GM15510 (cell line): ENCODE measurements around the gene RAB11FIP3.

Experiments used
- POLR2A ChIP-seq: IDR thresholded peaks from 3 replicates; pipeline ENCODE4 v1.6.1; 2011; ENCODE audit warnings: borderline replicate concordance; ENCODE audit not compliant: insufficient read length; ENCODE audit errors: extremely low read depth

RAB11FIP3 gene

DNA sequence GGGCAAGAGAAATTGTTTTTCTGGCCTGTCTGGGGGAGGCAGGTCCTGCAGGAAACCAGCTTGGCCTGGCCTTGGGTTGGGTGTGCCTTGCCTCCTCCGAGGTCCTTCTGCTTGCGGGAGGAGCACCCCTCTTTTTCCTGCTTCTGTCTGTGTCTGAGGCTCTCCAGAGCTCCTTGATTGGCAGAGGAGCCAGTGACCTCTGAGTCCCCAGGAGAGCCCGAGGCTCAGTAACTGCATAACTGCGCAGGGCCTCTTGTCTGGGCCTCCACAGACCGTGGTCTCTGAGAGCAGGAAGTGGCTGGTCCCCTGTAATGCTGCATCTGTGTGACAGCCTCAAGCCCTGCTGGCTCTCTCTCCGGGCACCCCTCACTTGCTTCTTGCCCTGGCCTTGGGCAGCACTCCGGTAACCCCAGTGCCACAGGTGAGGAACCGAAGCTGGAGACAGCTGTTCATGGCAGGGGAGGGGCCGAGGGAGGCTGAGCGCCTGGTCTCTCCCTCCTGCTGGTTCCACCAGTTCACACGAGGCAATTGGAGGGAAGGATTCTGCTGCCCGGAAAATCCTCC is 103.6 kb downstream of the RAB11FIP3 start:
- TF ChIP-seq POLR2A, result no peak

- no peak for TF ChIP-seq POLR2A
Measured at GRCh38 chr16:530111-530817, 104.8 kb downstream of the RAB11FIP3 start.

DNA sequence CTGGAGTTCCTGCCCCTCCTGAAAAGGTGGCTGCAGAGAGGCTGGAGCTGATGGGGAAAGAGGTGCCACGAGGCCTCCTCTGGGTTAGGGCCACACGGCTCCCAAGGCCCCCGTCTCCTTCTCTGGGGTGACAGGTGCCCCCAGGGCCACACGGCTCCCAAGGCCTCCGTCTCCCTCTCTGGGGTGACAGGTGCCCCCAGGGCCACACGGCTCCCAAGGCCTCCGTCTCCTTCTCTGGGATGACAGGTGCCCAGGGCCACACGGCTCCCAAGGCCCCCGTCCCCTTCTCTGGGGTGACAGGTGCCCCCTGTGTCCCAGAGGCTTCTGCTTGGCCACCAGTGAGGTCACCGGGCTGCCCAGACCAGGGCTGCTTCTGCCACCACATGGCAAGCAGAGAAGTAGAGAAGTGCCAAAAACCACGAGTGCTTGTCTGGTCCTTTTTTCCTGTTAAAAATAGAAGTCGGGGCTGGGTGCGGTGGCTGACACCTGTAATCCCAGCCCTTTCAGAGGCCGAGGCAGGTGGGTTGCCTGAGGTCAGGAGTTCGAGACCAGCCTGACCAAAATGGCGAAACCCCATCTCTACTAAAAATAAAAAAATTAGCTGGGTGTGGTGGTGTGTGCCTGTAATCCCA is 106.2 kb downstream of the RAB11FIP3 start:
- TF ChIP-seq POLR2A, result no peak

DNA sequence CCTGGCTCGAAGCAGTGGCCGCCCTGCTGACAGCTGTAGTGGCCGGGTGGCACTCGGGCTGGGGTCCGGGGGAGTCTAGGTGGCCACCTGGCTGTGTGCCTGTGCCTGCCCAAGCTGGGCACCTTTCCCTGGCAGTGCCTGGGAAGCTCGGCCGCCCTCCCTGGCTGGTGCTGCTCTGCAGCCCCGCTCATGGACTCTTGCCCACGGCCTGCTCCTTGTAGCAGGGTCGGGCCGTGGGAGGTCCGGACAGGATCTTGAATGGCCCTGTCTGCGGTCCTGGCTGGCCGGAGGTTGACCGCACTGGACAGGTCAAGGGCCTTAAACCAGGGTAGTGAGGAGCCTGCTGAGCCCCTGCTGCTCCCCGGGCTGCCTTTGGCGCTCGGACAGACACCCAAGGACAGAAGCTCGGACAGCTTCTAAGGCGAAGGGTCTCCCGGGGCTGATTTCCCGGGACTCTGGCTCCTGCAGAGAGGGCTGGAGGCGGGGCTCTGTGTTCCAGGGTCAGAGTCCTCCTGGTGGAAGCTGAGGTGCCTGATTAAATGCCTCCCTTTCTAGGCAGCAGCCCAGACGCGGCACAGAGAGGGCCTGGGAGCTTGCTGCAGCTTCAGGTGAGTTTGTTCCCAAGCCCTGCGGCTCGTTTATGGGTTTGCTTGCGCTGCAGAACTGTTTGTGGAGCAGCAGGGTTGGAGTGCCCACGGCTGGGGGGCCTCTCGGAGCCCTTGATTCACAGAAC is 108.1 kb downstream of the RAB11FIP3 start:
- no peak for TF ChIP-seq POLR2A

DNA sequence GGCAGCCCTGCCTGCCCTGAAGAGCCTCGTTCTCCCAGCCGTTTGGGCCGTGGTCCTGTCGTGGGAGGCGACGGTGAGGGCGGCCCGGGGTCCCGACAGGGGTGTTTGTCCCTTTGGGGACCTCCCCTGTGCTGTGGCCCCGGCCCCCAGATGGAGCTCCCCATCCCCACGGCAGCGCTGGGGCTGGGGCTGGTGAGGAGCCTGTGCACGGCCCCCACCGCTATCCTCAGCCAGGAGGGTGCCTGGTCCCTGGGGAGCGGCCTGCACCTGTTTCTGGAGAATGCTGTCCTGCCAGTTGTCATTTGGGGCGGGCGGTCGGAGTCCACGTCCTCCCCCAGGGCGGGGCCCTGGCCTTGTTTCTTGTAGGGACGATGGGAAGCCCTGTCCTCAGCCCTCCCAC is 108.7 kb downstream of the RAB11FIP3 start:
- no peak for TF ChIP-seq POLR2A

DNA sequence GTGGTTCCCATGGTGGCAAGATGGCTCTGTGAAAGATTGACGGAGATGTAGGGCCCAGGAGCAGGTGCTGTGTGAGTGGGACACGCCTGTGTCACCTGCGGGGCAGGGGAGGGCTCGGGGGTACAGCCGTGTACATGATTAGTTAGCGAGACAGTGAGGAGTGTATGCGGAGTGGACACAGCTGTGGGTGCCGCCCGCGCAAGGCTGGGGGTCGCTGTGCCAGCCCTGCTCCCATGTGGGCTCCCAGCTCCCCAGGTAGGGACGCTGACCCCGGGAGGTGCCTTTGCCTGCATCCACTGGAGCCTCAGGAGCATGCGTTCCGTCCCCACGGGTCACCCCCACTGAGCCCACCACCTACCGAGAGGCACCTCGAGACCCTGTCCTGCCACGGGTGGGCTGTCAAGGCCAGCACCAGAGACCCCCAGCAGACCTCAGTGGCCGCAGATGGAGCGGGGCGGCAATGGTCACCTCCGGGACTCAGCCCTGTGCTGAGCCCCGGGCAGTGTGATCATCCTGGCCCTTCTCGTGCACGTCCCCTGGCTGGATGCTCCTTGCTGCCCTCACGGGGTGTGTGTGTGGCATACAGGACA is 109.5 kb downstream of the RAB11FIP3 start:
- TF ChIP-seq POLR2A, result no peak

DNA sequence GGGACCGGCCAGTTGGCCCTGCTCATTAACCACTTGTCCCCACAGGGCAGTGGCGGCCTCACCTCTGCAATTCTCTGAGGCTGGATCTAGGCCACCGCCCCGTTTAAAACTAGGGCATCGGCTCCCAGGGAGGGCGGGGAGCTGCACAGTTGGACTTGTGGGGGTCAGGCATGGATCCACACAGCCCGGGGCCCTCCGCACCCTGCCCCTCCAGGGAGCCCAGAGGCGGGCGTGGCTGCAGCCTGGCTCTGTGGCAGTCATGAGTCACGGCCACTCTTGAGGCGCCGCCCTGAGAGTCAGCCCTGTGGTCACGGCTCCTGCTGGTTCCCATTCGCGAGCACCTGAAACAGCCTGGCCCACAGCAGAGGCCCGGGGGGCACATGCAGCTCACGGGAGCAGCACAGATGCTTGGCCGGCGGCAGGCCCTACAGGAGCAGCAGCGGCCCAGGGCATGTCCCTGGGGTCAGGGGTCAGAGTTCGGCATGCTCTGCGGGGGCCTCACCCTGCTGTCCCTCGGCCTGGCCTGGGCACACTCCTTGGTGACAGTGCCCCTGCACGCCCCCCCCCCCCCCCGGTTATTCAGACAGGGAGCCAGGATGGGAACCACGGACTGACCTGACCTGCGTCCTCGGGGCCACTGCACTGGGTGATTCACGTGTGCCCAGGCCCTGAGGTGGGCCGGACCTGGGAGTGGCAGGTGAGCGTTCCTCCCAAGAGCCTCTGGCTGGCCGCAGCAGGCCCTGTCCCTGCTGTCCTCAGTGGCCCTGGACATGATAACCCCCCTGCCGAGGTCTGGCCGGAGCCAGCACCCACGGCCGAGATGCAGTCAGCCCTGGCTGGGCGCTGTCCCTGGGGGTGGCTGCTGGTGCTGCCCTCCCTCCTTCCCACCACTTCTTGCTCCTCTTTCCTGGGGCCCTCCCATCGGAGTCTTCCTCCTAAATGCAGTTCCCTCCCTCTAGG is 110.3 kb downstream of the RAB11FIP3 start:
- TF ChIP-seq POLR2A, result no peak

GRCh38 chr16:536746-537145 is 111.3 kb downstream of the RAB11FIP3 start:
- TF ChIP-seq POLR2A, result no peak

DNA sequence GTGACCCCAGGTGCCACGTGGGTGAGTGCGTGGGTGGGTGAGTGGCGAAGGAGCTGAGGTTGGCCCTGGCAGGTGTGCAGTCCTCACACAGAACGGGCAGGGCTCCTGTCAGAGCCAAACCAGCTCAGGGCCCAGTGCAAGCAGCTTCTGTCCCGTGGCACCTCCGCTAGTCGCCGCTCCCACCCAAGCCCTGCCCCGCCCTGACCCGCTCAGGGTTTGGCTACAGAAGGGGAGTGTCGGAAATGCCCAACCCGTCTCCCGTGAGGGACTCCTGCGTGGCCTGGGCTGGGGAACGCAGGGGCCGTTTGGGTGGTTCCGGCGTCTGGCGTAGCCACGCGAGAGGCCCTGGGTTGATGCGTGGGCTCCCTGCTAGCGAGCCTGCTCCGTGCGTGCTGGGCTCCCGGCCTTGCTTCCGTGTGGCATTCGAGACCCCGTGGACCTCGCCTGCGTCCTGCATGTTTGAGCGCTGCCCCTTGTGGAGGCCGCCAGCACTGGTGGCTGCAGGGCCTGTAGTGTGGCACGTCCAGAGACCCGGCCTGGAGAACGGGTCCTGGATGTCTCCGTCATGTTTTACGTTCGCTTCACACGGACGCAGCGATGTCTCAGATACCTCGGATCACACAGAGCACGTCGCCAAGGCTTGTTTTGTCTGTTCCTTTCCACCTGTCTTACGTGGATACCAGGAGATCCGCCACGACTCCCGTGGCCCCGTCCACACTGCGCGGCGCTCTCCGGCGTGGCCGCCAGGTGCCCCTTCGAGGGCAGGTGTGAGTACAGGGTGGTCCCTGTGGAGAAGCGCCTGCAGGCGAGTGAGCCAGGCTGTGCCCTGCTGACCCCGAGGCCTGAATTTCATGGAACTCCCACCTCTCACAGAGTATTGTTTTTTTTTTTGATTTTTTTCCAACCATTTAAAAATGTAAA is 112.2 kb downstream of the RAB11FIP3 start:
- TF ChIP-seq POLR2A, result no peak

- TF ChIP-seq POLR2A, result no peak
Measured at GRCh38 chr16:539901-540530, 114.6 kb downstream of the RAB11FIP3 start.

GRCh38 chr16:540645-541340 is 115.3 kb downstream of the RAB11FIP3 start:
- TF ChIP-seq POLR2A, result no peak

DNA sequence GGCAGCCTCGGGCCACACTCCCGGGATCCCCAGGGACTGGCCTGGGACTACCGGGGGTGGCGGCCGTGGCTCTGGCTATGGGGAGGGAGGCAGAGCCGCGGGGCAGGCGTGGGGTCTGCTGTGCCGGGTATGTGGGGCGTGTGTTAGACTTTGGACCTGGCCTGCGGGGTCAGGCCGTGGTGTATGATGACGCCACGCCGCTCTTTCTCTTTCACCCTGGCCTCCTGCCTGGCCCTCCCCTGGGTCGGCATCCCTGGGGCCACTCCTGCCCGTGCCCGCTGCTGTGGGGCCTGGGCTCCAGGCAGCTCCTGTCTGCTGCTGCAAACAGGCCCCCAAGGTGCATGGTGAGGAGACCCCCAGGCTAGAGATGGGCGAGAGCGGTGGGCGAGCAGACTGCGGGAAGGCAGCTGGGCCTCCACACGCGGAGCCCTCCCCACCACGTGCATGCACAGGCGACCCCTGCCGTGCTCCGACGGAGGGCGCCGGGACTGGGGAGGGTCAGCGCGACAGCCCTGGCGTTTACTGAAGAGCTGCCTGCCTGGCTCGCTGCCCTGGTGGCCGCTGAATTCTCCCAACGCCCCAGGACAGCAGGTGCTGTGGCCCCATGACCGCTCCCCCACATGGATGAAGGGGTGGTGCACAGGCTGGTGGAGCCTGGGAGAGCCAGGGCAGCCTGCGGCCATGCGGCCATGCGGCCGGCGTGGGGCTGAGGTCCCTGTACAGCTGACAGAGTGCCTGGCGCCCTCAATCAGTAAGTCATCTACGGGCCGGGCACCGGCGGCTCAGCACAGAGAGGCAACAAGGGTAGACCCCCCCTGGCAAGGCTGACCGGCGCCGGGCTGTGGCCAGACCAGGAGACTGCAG is 118.1 kb downstream of the RAB11FIP3 start:
- TF ChIP-seq POLR2A, result no peak

DNA sequence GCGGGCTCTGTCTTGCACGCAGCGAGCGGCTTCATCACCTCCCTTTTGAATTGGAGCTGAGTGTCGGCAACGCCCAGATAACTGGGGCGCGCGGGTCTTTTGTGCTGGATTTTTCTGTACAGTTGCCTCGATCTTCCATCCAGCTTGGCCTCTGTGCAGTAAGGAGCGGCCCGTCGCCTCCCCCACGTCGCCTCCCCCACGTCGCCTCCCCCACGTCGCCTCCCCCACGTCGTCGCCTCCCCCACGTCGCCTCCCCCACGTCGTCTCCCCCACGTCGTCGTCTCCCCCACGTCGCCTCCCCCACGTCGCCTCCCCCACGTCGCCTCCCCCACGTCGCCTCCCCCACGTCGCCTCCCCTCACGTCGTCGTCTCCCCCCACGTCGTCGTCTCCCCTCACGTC is 119.1 kb downstream of the RAB11FIP3 start:
- no peak for TF ChIP-seq POLR2A
